ENCODE results near the gene CDC7. TPM values are rescaled to one million over a fixed set of nuclear protein-coding genes. Genes with fewer than 3 reads are reported as not detected.
A peak's percentile ranks its signal among the peaks of the same experiment; 100 is the strongest.

Gene CDC7
- total RNA-seq (3.1 and 3.6 TPM in 2 replicates), polyA plus RNA-seq (5.1 and 8.6 TPM in 2 replicates), polyA minus RNA-seq (ENCODE audit: low replicate concordance) (not detected in 2 replicates)
- polyA plus RNA-seq (2012): 3.3 and 6.4 TPM in 2 replicates

DNA sequence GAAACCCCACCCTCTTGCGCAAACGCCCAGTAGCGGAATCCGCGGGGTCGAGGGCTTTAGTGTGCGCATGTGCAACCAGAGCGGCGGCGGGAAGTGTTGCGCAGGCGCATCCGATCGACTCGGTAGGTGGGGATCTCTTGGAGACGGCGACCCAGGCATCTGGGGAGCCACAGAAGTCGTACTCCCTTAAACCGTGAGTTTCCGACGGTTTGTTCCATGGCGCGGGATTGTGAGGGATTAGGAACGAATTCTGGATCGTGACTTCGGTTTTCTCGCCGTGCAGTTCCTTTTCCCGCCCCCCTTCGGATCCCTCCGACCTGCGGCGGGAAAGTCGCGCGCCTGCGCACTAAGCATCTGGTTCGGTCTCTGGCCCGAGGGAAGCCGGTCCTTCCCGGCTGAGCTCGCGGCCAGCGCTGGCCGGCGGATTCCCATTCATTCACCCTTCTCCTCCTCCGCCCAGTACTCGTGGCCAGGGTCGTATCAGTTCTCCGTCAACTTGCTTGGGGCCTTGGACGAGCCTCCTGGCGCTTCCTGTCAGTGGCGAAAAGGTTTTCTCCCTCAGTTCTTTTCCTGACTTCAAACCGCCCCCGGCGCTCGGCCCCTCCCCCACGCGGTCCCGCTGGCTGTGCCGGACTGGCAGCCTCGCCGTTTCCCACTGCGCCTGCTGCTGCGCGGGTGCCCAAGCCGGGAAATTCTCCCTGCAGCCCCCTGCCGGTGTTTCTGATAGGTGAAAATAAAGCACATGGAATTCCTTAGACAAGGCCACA is at the start of gene CDC7:
Gene CDC7 (plus strand): TSS at position 96 of the 767 bp plus-strand sequence. CDS start 866 bp downstream, outside the sequence.
- peak within 1 kb of the TSS; percentile 89 for H2AFZ ChIP-seq (ENCODE audit: low read length)
- peak within 1 kb of the TSS; percentile 80 for H3K9ac ChIP-seq (ENCODE audit: insufficient read depth, low read length)
- peaks cover 13% of the 10 kb centered on the region for H3K4me1 ChIP-seq (ENCODE audit: control insufficient read depth, extremely low read depth, insufficient read depth, low read length)
- H3K79me2 ChIP-seq (ENCODE audit: control insufficient read depth, insufficient read depth, low read length): peaks cover 23% of the 10 kb centered on the region
- no peaks in the 10 kb centered on the region for H4K20me1 ChIP-seq (ENCODE audit: control insufficient read depth, extremely low read depth, insufficient read depth, low read length)
- peak within 1 kb of the TSS; percentile 54 to 78 (median 75) for H3K4me3 ChIP-seq (replicated peaks in 1 of 4; ENCODE audit: control extremely low read depth in 1 of 4, insufficient read depth in 1 of 4, low read depth in 3 of 4, low read length in 4 of 4)
- H3K27ac ChIP-seq (ENCODE audit: insufficient read depth, low read length): peak within 1 kb of the TSS; percentile 85
- peak; percentile 85 to 96 for DNase-seq (ENCODE audit: low read depth in 2 of 2)
- H3K36me3 ChIP-seq (ENCODE audit: control insufficient read depth, insufficient read depth, low read length): no peaks in the 10 kb centered on the region
- TF ChIP-seq EZH2 (IDR thresholded peaks at IDR 0.05; ENCODE audit: low read length, missing control alignments) (no peak), CTCF (conservative IDR thresholded peaks at IDR 0.05 in 1 of 2, IDR thresholded peaks at IDR 0.05 in 1 of 2; ENCODE audit: low read depth in 1 of 2, low read length in 2 of 2) (peak; percentile 34 to 40)
- no peaks in the 10 kb centered on the region for H3K27me3 ChIP-seq (ENCODE audit: control insufficient read depth, insufficient read depth, low read length)
- peak within 1 kb of the TSS; percentile 92 for H3K4me2 ChIP-seq (ENCODE audit: extremely low read depth, insufficient read depth, low read length)
- H3K9me3 ChIP-seq (ENCODE audit: control insufficient read depth, insufficient read depth, low read depth, low read length): no peaks in the 10 kb centered on the region

DNA sequence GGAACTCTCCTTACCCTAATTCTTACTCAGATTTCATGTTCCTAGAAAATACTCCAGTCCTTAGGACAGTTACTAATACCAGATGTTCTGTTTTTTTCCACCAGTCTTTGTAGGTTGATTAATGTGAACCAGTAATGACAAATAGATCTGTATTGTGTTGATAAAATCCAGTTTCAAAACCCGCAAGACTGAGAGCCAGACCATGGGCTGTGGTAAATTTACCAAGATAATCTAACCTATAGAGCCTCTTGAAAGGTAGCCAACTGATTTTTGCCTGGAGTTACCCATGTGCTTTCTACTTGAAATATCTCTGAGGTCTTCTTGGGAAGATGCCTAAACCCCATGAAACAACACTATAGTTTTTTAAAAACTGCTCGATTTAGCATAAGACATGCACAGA is 46.5 kb upstream of the CDC7 start:
- no peaks in the 10 kb centered on the region for H3K79me2 ChIP-seq (ENCODE audit: control insufficient read depth, insufficient read depth, low read length)
- H3K27ac ChIP-seq (ENCODE audit: insufficient read depth, low read length): no peak overlapping the region
- H3K9me3 ChIP-seq (ENCODE audit: control insufficient read depth, insufficient read depth, low read depth, low read length): no peaks in the 10 kb centered on the region
- H3K4me1 ChIP-seq (ENCODE audit: control insufficient read depth, extremely low read depth, insufficient read depth, low read length): no peaks in the 10 kb centered on the region
- no peak for DNase-seq (ENCODE audit: low read depth in 2 of 2)
- no peak overlapping the region for H3K4me3 ChIP-seq (replicated peaks in 1 of 4; ENCODE audit: control extremely low read depth in 1 of 4, insufficient read depth in 1 of 4, low read depth in 3 of 4, low read length in 4 of 4)
- no peak overlapping the region for H3K4me2 ChIP-seq (ENCODE audit: extremely low read depth, insufficient read depth, low read length)
- no peaks in the 10 kb centered on the region for H4K20me1 ChIP-seq (ENCODE audit: control insufficient read depth, extremely low read depth, insufficient read depth, low read length)
- no peak for TF ChIP-seq CTCF (conservative IDR thresholded peaks at IDR 0.05 in 1 of 2, IDR thresholded peaks at IDR 0.05 in 1 of 2; ENCODE audit: low read depth in 1 of 2, low read length in 2 of 2)
- no peaks in the 10 kb centered on the region for H3K36me3 ChIP-seq (ENCODE audit: control insufficient read depth, insufficient read depth, low read length)
- H3K9ac ChIP-seq (ENCODE audit: insufficient read depth, low read length): no peak overlapping the region
- no peak overlapping the region for H2AFZ ChIP-seq (ENCODE audit: low read length)
- no peaks in the 10 kb centered on the region for H3K27me3 ChIP-seq (ENCODE audit: control insufficient read depth, insufficient read depth, low read length)

- H3K4me1 ChIP-seq (ENCODE audit: control insufficient read depth, extremely low read depth, insufficient read depth, low read length): no peaks in the 10 kb centered on the region
Measured at GRCh38 chr1:91455334-91455733, 45.3 kb upstream of the CDC7 start.

More at GRCh38 chr1:91455334-91455733, 45.3 kb upstream of the CDC7 start:
- H3K4me3 ChIP-seq (replicated peaks in 1 of 4; ENCODE audit: control extremely low read depth in 1 of 4, insufficient read depth in 1 of 4, low read depth in 3 of 4, low read length in 4 of 4): no peak overlapping the region
- no peaks in the 10 kb centered on the region for H4K20me1 ChIP-seq (ENCODE audit: control insufficient read depth, extremely low read depth, insufficient read depth, low read length)
- no peak for DNase-seq (ENCODE audit: low read depth in 2 of 2)
- no peaks in the 10 kb centered on the region for H3K27me3 ChIP-seq (ENCODE audit: control insufficient read depth, insufficient read depth, low read length)
- no peak overlapping the region for H3K4me2 ChIP-seq (ENCODE audit: extremely low read depth, insufficient read depth, low read length)
- no peak overlapping the region for H2AFZ ChIP-seq (ENCODE audit: low read length)
- H3K9me3 ChIP-seq (ENCODE audit: control insufficient read depth, insufficient read depth, low read depth, low read length): no peaks in the 10 kb centered on the region
- H3K27ac ChIP-seq (ENCODE audit: insufficient read depth, low read length): no peak overlapping the region
- no peak overlapping the region for H3K9ac ChIP-seq (ENCODE audit: insufficient read depth, low read length)
- H3K36me3 ChIP-seq (ENCODE audit: control insufficient read depth, insufficient read depth, low read length): no peaks in the 10 kb centered on the region
- TF ChIP-seq CTCF (conservative IDR thresholded peaks at IDR 0.05 in 1 of 2, IDR thresholded peaks at IDR 0.05 in 1 of 2; ENCODE audit: low read depth in 1 of 2, low read length in 2 of 2) (no peak), EZH2 (IDR thresholded peaks at IDR 0.05; ENCODE audit: low read length, missing control alignments) (no peak)
- H3K79me2 ChIP-seq (ENCODE audit: control insufficient read depth, insufficient read depth, low read length): no peaks in the 10 kb centered on the region
